Stimulated activated CD8-positive, alpha-beta memory T cell treated with anti-CD3 and anti-CD28 coated beads, Interleukin-15, amount 100 ng/mL, for 24 hours (primary cell): ENCODE results near the gene SYTL1.
"Not testable (repeated sequence)": the region's sequence is repeated elsewhere in the genome, so short reads cannot be mapped to it uniquely, and the experiment has no call there.

Experiments
- DNase-seq: peaks from one replicate; pipeline ENCODE4 v3.0.0-alpha.2; 2020; ENCODE audit warnings: low read depth

SYTL1 gene

DNA sequence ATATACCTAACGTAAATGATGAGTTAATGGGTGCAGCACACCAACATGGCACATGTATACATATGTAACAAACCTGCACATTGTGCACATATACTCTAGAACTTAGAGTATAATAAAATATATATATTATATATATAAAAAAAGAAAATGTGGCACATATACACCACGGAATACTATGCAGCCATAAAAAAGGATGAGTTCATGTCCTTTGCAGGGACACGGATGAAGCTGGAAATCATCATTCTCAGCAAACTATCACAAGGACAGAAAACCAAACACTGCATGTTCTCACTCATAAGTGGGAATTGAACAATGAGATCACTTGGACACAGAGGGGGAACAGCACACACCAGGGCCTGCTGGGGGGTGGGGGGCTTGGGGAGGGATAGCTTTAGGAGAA lies 43.0 kb downstream of the SYTL1 start:
- DNase-seq: not testable (repeated sequence)

DNA sequence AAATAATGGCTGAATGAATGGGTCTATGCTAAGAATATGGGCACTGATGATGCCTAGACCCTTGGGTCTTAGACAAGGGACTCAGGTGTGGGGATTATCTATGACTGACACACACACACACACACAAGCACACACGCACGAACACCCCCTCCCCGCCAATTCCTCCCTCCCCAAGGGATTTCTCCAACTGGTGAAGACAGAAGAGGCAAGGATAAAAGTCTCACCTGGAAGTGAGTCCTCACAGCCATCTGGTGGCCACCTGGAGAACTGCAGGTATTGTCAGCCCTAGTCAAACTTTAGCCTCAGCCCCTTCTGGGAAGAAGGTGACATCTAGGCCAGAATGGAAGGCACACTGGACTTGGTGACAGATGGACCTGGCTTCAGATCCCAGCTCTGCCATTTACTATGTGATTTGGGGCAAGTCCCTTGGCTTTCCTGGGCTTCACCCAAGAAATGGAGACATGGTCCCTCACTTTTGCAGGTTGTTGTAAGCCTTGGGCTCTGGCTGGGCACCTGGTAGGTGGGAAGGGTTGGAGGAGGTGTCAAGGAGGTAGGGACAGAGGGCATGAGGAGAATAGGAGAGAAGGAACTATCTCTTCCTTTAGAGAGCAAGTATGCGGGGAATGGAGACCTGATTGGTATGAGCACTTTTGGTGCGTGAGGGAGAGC lies 46.6 kb downstream of the SYTL1 start:
- DNase-seq: peak; percentile 47

DNA sequence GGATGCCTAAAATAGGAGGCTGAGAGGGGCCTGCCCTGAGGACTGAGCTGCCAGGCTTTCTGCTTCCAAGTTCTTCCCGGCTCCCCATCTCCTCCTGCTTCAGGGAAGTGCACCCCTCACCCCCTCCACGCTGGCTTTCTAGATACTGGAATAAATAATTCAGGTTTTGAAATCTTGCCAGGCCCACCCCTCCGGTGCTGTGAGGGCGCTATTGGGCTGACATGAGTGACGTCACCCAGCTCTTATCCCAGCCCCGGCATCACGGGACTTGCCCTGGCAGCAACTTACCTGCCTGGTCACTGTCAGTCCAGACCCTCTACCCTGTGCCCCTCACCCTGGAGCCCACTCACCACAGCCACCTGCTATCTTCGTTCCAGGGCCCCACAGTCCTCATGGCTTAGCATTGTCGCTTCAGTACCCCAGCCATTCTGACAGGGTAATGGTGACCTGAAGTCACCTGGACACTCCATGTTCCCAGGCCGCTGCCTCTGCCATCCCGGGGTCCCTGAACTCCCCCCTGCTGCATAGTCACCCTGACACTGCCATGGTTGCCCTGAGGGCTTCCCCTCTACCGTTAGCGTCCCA lies 49.8 kb downstream of the SYTL1 start:
- DNase-seq: no peak

DNA sequence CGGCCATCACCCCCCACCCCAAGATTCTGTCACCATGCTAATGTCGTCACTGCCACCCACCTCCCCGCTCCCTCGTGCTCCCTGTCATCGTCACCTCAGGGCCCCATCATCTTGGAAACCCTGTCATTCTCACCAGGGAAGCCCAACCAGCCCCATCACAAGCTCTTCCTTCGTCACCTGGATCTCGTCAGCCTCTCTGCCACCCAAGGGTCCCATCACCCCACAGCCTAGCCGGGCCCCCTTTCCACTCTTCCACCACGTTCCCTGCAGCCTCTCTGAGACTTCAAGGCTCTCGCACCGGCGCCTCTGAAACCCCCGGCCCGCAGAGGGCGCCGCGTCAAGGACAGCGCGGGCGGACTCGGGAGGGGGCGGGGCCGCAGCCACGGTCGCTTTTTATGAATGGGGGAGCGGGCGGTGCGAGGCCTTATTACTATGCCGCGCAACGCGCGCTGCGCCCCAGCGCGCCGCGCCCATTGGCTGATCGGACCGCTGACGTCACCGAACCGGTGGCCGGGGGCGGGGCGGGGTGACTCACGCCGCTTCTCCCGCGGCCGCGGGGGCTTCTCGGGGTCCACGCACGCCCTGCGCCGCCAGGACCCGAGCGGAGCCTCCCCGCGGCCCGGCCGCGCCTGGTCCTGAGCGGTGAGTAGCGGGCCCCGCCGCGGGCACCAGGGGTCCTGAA lies 50.4 kb downstream of the SYTL1 start, which contains the start of gene GPR3:
GPR3 (plus strand) TSS at position 527 of the 682 bp plus-strand sequence. CDS start 1,177 bp downstream, outside the sequence.
- DNase-seq: peak; percentile 90

DNA sequence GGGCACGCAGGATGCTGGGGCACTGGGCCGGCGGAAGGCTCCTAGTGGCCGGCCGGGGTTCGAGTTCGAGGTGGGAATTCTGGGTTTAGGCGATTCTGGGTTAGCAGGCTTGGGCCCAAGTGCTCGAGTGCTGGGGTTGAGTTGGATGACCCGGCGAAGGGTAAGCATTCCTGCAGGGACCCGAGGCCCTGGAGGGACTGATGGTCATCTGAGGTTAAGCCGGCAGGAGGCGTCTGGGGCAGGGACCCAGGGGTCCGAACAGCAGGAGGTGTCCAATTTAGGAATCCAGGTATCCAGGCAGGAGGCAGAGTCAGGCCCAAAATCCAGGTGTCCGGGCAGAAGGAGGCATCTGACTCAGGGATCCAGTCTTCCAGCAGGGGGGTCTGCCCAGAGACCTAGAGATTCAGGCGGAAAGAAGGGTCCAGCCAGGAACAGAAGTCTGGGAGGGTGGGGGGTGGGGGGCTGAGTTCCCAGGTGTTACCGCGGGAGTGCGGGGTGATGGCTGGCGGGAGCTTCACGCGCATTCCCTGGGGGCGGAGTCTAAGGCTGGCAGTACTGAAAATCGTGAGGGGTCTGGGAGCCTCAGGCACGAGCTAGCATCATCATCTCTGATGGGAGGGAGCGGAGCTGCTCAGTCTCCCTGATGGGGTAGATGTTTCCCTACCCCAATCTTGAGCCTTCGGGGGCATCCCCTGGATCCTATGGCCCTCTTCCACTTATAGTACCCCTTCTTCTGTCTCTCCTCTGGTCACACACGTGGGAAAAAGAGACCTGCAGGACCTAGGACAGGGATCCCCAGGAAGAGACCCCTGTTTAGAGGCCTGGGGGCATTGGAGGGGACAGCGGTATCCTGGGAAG lies 51.2 kb downstream of the SYTL1 start:
- DNase-seq: no peak

DNA sequence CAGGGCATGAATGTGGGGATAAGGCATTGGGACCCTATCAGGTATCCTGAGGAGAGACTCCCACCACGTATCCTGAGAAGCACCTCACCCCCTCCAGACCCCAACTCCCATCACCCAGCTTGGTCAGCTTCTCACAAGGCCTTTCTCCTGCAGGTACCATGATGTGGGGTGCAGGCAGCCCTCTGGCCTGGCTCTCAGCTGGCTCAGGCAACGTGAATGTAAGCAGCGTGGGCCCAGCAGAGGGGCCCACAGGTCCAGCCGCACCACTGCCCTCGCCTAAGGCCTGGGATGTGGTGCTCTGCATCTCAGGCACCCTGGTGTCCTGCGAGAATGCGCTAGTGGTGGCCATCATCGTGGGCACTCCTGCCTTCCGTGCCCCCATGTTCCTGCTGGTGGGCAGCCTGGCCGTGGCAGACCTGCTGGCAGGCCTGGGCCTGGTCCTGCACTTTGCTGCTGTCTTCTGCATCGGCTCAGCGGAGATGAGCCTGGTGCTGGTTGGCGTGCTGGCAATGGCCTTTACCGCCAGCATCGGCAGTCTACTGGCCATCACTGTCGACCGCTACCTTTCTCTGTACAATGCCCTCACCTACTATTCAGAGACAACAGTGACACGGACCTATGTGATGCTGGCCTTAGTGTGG lies 51.9 kb downstream of the SYTL1 start:
- no peak for DNase-seq

DNA sequence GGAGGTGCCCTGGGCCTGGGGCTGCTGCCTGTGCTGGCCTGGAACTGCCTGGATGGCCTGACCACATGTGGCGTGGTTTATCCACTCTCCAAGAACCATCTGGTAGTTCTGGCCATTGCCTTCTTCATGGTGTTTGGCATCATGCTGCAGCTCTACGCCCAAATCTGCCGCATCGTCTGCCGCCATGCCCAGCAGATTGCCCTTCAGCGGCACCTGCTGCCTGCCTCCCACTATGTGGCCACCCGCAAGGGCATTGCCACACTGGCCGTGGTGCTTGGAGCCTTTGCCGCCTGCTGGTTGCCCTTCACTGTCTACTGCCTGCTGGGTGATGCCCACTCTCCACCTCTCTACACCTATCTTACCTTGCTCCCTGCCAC lies 52.4 kb downstream of the SYTL1 start:
- no peak for DNase-seq

DNA sequence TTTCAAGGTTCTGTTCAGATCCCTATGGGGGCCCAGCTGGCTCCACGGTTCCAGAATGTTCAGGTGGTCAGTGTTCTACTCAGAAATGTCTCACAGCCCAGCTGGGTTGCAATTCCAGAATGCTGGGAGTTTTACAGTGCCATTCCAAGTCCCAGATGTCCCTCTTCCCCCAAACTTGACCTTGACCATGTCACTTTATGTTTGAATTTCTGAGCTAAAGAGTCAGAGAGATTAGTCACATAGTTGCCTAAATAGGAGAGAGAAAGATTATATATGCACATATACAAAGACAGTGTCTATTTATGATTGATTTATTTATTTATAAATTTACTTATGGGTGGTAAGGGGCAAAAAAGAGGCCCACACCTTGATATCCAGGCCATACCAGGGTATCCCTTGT lies 53.1 kb downstream of the SYTL1 start:
- no peak for DNase-seq

DNA sequence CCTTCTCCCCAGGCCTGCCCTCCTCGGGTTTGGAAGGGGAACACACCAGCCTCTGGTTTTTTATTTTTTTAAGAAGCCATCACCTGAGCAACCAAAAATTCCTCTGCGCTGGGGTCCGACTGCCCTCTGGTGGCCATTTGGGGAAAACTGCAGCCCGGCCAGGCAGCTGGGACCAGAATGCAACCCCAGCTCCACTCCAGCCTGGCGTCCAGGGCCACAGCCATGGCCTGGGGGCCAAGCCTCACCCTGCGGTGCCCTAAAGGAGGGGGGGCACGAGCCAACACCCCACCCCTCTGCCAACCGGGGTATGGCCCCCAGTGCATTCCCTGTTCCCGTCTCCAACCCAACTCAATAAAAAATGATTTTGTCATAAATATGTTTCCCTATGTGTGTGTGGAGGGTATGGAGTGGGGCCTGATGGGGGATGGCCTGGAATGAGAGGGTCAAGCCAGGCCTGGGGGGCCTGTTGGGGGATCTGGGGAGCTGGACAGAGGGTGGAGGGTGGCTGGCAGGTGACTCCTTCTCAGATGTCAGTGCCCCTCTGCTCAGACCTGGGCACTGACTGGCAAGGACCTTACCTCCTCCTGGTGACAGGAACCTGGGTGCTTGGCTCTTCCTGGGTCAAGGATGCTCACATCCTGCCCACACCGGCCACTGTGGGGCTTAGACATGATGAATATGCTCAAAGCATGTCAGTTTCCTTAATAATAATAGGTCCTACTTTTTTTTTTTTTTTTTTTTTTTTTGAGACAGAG lies 53.8 kb downstream of the SYTL1 start:
- peak; percentile 46 for DNase-seq

DNA sequence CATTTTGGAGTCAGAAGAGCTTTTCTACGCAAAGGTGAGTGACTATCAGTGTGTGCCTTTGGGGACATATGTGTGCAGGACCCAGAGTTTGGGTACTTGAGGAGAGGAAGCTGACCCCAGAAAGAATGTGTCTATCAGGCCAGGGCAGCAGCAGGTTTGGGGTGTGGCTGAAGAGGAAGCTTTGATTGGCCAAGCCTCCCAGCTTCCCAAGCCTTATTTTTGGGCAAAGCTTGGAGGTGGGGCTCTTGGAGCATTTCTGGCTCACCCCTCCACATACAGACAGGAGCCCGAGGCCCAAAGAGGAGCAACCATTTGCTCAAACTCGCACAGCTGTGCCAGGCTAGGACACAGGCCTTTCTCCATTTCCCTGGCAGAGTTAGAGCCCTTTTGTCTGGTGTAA lies 55.3 kb downstream of the SYTL1 start:
- no peak for DNase-seq

DNA sequence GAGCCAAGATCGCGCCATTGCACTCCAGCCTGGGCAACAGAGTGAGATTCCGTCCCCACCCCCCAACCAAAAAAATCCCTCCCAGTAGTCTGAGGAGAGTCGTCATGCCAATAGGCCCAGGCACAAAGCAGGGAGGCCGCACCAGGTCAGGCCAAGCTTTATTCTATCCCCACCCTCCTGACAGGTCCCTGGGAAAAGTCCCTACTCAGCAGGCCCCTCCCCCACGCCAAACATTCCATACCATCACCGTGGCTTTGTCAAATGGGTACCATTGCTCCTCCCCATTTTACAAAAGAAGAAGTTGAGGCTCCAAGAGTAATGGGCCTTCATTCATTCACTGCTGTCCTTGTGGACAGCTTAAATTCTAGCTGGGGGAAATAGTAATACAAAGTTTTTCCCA lies 55.9 kb downstream of the SYTL1 start:
- no peak for DNase-seq

DNA sequence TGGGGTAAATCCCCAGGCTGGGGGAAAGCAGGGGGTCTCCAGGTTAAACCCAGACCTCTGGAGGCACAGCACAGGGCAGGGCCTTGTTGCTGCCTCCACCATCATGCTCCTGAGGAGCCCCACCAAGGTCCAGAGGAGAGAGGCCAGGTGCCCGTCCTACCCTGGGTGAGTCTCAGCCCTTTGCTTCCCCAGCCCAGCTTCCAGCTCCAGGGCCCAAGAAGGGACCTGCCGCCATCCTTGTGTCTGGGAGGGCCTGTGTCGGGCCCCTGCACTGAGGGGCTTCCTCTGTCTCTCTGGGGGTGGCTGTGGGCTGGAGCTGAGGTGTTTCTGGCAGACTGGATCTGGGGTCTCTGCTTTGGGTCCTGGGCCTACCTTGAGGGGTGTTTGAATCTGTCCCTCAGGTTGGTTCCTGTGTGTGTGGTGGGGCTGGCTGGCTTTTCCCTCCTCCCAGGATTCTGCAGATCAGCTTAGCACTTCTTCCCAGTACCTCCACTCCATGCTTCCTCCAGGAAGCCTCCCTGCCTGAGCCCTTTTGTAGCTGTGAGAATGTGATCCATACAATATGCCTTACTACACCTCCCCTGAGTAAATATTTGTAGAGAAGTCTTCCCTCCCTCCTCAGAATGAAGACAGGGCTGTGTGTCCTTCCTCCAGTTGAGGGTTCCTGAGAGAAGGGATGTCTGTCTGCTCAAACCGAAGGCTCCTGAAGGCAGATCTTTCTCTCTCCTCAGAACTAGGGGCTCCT lies 56.8 kb downstream of the SYTL1 start:
- no peak for DNase-seq

DNA sequence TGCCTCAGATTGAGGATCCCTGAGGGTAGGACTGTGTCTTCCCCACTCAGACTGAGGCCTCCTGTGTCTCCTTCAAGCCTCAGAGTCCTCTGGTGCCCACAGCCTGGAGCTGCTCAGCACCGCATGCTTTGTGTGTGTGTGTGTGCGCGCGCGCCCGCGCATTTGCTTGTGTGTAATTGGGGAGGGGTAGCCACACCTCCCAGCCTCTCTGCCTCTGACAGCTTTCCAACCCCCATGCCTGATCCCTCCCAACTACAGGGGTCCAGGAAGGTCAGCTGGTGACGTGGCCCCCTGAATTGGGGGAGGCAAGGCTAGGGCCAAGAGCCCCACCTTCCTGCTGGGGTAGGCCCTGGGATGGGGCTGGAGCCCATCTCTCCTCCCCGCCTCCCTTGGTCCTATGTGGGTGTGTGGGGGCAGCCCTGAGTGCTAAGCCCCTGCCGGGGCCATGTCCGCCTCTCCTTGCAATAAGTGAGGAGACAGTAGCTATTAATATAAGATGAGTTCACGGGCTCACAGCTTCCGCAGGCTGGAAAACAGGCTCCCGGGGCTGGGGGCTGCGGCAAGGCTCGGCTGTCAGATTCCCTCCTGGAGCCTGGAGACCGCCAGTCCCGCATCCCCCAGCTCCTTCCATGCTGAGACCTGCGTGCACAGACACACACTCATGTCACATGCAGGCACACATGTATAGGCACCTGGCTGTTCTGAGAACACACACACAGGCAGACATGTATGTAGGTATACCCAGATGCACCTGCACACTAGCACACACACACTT lies 57.6 kb downstream of the SYTL1 start:
- DNase-seq: no peak

DNA sequence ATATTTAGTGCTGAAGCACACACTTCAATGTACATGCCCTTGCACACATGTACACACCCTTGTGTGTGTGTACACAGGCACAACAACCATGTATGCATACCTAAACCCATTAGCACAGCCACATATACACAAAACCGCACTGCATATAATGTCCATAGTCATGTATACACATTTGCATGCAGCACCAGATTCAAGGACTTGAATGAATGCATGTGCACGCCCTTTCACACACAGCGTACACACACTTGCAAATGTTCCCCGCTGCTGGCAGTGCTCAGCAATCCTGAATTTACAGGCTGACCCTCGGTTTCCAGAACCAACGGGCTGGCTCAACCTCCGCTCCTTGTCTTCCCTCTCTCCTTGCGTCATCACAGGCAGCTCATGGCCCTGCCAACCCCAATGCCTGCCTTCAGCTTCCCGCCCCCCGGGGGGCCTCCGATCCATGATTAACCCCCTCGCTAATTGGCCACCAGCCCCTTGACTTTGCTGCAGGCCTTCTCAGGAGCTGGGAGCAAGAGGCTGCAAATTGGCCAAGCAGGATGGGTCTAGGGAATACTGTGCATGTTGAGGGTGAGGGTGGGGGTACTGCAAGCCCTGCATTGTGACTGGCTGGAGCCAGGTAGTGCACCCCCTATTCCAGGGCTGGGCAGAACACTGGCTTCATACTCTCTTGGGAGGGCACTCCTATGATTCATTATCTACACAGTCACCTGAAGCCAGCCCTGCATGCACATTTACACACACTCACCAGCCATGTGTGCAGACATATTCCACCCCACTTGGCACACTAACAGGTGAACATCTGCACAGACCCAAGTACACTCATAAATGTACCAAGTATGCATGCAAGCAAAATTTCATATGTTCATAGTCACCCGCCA lies 58.5 kb downstream of the SYTL1 start:
- no peak for DNase-seq

DNA sequence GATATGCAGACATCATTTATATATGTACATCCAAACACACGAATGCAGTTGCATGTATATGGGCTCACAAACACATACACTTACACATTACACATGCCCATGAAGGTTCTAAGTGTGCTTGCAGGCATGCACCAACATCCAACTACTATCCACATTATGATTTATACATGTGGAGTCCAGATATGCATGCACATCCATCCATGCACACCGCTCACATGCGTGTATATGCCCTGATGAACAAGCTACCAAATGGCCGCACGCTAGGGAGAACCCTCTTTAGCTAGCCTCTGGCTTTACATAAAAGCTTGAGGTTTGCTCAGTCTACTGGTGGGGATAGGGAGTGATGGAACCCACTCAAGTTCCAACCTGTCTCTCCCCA lies 59.1 kb downstream of the SYTL1 start:
- no peak for DNase-seq

DNA sequence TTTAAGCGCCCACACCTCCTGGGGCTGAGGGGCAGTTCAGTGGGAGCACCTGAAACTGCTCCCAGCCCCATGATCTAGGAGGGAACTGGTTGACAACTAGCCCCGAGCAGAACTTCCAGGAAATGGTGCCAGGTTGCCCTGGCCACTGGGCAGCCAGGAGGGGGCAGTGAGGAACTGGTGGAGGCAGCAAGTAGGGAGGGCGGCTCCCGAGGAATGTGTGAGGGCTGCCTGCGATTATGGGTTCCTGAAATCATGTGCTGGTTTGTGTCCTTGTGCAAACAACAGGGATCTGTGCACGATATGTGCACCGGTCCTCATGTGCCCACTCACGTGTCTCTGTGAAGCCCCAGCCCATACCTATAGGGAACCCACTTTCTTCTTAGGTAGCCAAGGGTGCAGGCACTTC lies 60.5 kb downstream of the SYTL1 start:
- no peak for DNase-seq

DNA sequence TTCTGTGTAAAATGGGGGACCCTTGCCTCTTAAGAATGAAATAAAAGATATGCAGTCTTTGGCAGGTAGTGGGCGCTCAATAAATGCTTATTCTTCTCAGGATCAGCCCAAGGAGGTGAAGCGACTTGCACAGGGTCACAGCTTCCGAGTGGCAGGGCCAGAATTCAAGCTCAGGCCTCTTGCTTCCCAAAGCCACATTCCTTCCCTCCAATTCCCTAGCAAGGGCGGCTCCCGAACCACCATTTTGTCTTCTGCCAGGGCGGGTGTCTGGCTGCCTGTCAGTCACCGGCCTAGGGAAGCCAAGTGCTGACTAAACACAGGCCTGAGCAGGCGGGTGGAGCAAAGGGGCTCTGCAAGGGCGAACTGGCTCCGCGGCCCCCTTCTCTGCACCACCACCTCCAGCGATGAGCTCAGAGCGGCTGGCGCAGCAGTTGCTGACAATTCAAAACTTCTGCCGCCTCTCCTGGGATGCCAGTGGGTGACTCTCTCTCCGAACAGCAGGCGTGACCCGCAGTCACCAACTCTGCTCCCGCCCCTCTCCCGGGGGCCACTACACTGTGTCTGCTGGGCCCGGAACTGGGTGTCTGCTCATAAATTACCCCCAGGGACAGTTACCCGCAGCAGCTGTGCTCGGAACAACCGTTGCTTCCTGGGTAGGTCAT lies 61.4 kb downstream of the SYTL1 start:
- no peak for DNase-seq
